ENCODE measurements around the gene ST13.

- TF ChIP-seq EP300 (IDR thresholded peaks at IDR 0.05; ENCODE audit: low read depth): no peak
- no peak for TF ChIP-seq CTCF (IDR thresholded peaks at IDR 0.05)
These were observed 38.7 kb downstream of the ST13 start for GRCh38 chr22:40817737-40818136.

Measured in transverse colon (tissue), 3 donors.